ENCODE data around the gene MARCO. TPM values are rescaled to one million over a fixed set of nuclear protein-coding genes. Genes with fewer than 3 reads are reported as not detected.

MARCO gene
- total RNA-seq, 1 experiment from 2014 or later, result not detected

DNA sequence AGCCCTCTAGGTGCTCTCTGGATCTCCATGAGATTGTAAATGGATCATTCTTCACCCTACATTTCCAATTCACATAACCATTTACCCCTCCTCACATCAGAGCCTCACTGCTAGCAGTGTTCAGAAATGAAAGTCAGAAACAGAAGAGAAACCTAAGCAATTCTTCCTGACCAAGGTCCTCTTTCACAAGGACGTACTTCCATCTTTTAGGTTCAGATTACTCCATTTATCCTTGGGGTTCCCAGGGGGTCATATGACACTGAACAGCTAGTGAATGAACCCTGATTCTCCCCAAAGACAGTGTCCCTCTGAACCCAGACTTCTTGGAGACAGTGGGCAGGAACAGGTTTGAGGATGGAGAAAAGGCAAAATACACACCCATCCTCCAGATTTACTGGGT lies 12.9 kb upstream of the MARCO start:
- no peak overlapping the region for H4K91ac ChIP-seq (ENCODE audit: insufficient read length, low read depth, low read length)
- H3K9me3 ChIP-seq (ENCODE audit: control insufficient read depth, low read depth, low read length), result peaks cover 8% of the 10 kb centered on the region
- Mint-ChIP-seq H3K27ac (no peak overlapping the region), H3K4me1 (no peaks in the 10 kb centered on the region), H3K27me3 (ENCODE audit: low read depth) (peaks cover 24% of the 10 kb centered on the region), H3K4me3 (no peak overlapping the region; a peak in 1 of 5 replicates), H3K9me3 (peaks cover 15 to 16% of the 10 kb centered on the region in 2 experiments), H3K36me3 (ENCODE audit: insufficient read depth in 1 of 3, low read depth in 3 of 3) (peaks cover 0 to 9% (median 2%) of the 10 kb centered on the region in 3 experiments; a peak in 3 of 7 replicates)
- TF ChIP-seq, protein P1, sequence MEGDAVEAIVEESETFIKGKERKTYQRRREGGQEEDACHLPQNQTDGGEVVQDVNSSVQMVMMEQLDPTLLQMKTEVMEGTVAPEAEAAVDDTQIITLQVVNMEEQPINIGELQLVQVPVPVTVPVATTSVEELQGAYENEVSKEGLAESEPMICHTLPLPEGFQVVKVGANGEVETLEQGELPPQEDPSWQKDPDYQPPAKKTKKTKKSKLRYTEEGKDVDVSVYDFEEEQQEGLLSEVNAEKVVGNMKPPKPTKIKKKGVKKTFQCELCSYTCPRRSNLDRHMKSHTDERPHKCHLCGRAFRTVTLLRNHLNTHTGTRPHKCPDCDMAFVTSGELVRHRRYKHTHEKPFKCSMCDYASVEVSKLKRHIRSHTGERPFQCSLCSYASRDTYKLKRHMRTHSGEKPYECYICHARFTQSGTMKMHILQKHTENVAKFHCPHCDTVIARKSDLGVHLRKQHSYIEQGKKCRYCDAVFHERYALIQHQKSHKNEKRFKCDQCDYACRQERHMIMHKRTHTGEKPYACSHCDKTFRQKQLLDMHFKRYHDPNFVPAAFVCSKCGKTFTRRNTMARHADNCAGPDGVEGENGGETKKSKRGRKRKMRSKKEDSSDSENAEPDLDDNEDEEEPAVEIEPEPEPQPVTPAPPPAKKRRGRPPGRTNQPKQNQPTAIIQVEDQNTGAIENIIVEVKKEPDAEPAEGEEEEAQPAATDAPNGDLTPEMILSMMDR (conservative IDR thresholded peaks at IDR 0.05), result no peak
- H3K23me2 ChIP-seq (ENCODE audit: insufficient read length, low read depth, low read length, poor library complexity, severe bottlenecking), result no peaks in the 10 kb centered on the region
- no peak overlapping the region for H3K9ac ChIP-seq (ENCODE audit: extremely low read depth, insufficient read length, low read length)
- no peak overlapping the region for H2BK5ac ChIP-seq (ENCODE audit: insufficient read length, low read length)
- no peak overlapping the region for H3K23ac ChIP-seq (ENCODE audit: insufficient read length, low read depth, low read length)
- H3K4ac ChIP-seq (ENCODE audit: low read depth, low read length), result no peak overlapping the region
- H4K8ac ChIP-seq (replicated peaks; ENCODE audit: insufficient read length, low read depth, low read length), result no peak overlapping the region
- H3K18ac ChIP-seq (ENCODE audit: insufficient read length, low read depth, low read length), result no peak overlapping the region
- H4K20me1 ChIP-seq (ENCODE audit: control insufficient read depth, insufficient read depth, insufficient read length), result no peaks in the 10 kb centered on the region
- H2BK12ac ChIP-seq (ENCODE audit: insufficient read length, low read depth, low read length), result no peak overlapping the region
- H2BK20ac ChIP-seq (ENCODE audit: low read depth, low read length, poor library complexity, severe bottlenecking), result no peak overlapping the region
- no peaks in the 10 kb centered on the region for H3K79me2 ChIP-seq (ENCODE audit: insufficient read depth, low read length)
- no peak overlapping the region for H3K4me2 ChIP-seq (ENCODE audit: insufficient read depth, insufficient read length, low read length)
- no peaks in the 10 kb centered on the region for H3K27me3 ChIP-seq (ENCODE audit: insufficient read depth, low read length)
- H3K27ac ChIP-seq (ENCODE audit: insufficient read length, low read depth, low read length), result no peak overlapping the region
- no peak overlapping the region for H3K56ac ChIP-seq (ENCODE audit: insufficient read length, low read depth, low read length)
- no peaks in the 10 kb centered on the region for H3K4me1 ChIP-seq (ENCODE audit: insufficient read depth, low read length)
- H2BK120ac ChIP-seq (ENCODE audit: low read depth, low read length, poor library complexity, severe bottlenecking), result no peak overlapping the region
- no peak overlapping the region for H3T11ph ChIP-seq (ENCODE audit: low read length)
- no CpG with 5 or more reads among the region's 1 CpG for WGBS (ENCODE audit: extremely low coverage, insufficient read length, low lambda C conversion rate)
- no peak for DNase-seq
- H3K14ac ChIP-seq (ENCODE audit: insufficient read depth, low read length), result no peak overlapping the region
- H4K5ac ChIP-seq (ENCODE audit: insufficient read length, low read depth, low read length), result no peak overlapping the region
- H2AFZ ChIP-seq (ENCODE audit: low read length), result no peak overlapping the region
- no peak overlapping the region for H2AK5ac ChIP-seq (ENCODE audit: insufficient read length, low read length)
- no peak overlapping the region for H2BK15ac ChIP-seq (ENCODE audit: low read depth, low read length)
- H3K79me1 ChIP-seq (ENCODE audit: insufficient read depth, low read depth, low read length, poor library complexity, severe bottlenecking), result no peaks in the 10 kb centered on the region
